OCI-LY1 (cell line): ENCODE results near the gene FUT4.

ENCODE experiments used
- EZH2 ChIP-seq: fragments of 200-600 bp; sonication (generic), shearing (Covaris generic); IDR thresholded peaks from 2 replicates; pipeline ENCODE4 v1.8.0; 2017; ENCODE audit warnings: borderline replicate concordance, mixed run types, mild to moderate bottlenecking, antibody characterized with exemption, low read length, moderate library complexity, mixed read lengths
- TF ChIP-seq, protein P1 (sequence below): fragments of 200-600 bp; sonication (generic), shearing (Covaris generic); IDR thresholded peaks from 2 replicates; pipeline ENCODE4 v1.5.1; 2017; ENCODE audit warnings: mild to moderate bottlenecking, antibody characterized with exemption, low read length, moderate library complexity, mixed read lengths

DNA sequence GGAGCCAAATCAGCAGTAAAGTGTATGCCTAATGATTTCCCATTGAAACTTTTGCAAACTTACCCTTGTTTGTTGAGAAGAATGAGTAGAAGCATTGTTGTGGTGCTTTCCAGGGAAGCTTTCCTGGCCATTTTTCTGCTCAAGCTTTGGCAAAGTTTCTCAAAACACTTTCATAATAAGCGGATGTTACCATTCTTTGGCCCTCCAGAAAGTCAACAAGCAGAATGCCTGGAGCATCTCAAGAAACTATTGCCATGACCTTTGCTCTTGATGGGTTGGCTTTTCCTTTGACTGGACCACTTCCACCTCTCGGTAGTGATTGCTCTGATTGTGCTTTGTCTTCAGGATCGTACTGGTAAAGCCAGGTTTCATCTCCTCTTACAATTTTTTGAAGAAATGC is 34.1 kb downstream of the FUT4 start:
- TF ChIP-seq, protein P1, sequence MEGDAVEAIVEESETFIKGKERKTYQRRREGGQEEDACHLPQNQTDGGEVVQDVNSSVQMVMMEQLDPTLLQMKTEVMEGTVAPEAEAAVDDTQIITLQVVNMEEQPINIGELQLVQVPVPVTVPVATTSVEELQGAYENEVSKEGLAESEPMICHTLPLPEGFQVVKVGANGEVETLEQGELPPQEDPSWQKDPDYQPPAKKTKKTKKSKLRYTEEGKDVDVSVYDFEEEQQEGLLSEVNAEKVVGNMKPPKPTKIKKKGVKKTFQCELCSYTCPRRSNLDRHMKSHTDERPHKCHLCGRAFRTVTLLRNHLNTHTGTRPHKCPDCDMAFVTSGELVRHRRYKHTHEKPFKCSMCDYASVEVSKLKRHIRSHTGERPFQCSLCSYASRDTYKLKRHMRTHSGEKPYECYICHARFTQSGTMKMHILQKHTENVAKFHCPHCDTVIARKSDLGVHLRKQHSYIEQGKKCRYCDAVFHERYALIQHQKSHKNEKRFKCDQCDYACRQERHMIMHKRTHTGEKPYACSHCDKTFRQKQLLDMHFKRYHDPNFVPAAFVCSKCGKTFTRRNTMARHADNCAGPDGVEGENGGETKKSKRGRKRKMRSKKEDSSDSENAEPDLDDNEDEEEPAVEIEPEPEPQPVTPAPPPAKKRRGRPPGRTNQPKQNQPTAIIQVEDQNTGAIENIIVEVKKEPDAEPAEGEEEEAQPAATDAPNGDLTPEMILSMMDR, result no peak
- TF ChIP-seq EZH2, result no peak
